Spinal cord (tissue), 10 donors: ENCODE data around the gene PXDC1. TPM values are rescaled to one million over a fixed set of nuclear protein-coding genes. Genes with fewer than 3 reads are reported as not detected.
"Not testable (repeated sequence)": the region's sequence is repeated elsewhere in the genome, so short reads cannot be mapped to it uniquely, and the experiment has no call there.

Source experiments
- DNase-seq, 6 donors: peaks; one replicate each; pipeline versions ENCODE4 v3.0.0 to v3.0.0-alpha.2; 2013 to 2015; ENCODE audit warnings: low spot score in 6 of 6, low read depth in 4 of 6
- H3K27ac ChIP-seq: one replicate; pipeline ENCODE4 v1.5.1; 2013; ENCODE audit warnings: low read depth, low read length, control low read depth
- H3K27me3 ChIP-seq: one replicate; pipeline ENCODE4 v1.6.1; 2013; ENCODE audit warnings: low read length; ENCODE audit not compliant: control insufficient read depth, insufficient read depth
- H3K36me3 ChIP-seq: one replicate; pipeline ENCODE4 v1.6.1; 2013; ENCODE audit warnings: low read length; ENCODE audit not compliant: control insufficient read depth, insufficient read depth
- H3K4me1 ChIP-seq: one replicate; pipeline ENCODE4 v1.6.1; 2013; ENCODE audit warnings: low read length; ENCODE audit not compliant: control insufficient read depth, insufficient read depth
- H3K4me3 ChIP-seq: one replicate; pipeline ENCODE4 v1.5.1; 2013; ENCODE audit warnings: low read depth, low read length, control low read depth
- H3K9me3 ChIP-seq: one replicate; pipeline ENCODE4 v1.6.1; 2013; ENCODE audit warnings: low read length; ENCODE audit not compliant: control insufficient read depth, insufficient read depth
- WGBS: methylation state at CpG from one replicate; pipeline ENCODE4 v1.1.5; 2013; ENCODE audit warnings: missing lambda C conversion rate; ENCODE audit not compliant: insufficient coverage; 5-methylcytosine and 5-hydroxymethylcytosine counted together
- polyA plus RNA-seq, 2 donors: library from polyadenylated mRNA; unstranded; fragments of 120-200 nt; gene quantifications; one replicate each; pipeline ENCODE4 v1.2.1, GENCODE V29; 2013; ENCODE audit not compliant: insufficient read length in 2 of 2
- small RNA-seq: library from RNA; depleted of rRNA; stranded (forward); fragments of <200 nt; gene quantifications from one replicate; pipeline ENCODE3, GENCODE V24; 2014; ENCODE audit warnings: low replicate concordance
- total RNA-seq, 2 donors: library from RNA; depleted of rRNA in 1 of 2; stranded (reverse); fragments of 120-200 nt in 1 of 2; fragments of >200 nt in 1 of 2; gene quantifications; one replicate each; pipeline versions ENCODE4 v1.2.3 to v1.2.4, GENCODE V29; 2013 to 2014
- donor health status: healthy.

Gene PXDC1
- total and polyA plus RNA-seq, 4 donors = 14.4 to 30.7 (median 22.6) TPM

GRCh38 chr6:3693831-3694230, 57.7 kb downstream of the PXDC1 start:
- peak in 1 of 6 donors; percentile 54 for DNase-seq
- Histone ChIP-seq H3K4me1 (no peaks in the 10 kb centered on the region), H3K36me3 (no peaks in the 10 kb centered on the region), H3K9me3 (no peaks in the 10 kb centered on the region), H3K4me3 (no peak overlapping the region), H3K27me3 (no peaks in the 10 kb centered on the region), H3K27ac (no peak overlapping the region)
- no CpG with 5 or more reads among the region's 2 CpGs for WGBS

GRCh38 chr6:3690506-3690905, 61.0 kb downstream of the PXDC1 start:
- Histone ChIP-seq H3K36me3 (no peaks in the 10 kb centered on the region), H3K27me3 (no peaks in the 10 kb centered on the region), H3K4me3 (no peak overlapping the region), H3K27ac (no peak overlapping the region), H3K4me1 (no peaks in the 10 kb centered on the region), H3K9me3 (no peaks in the 10 kb centered on the region)
- DNase-seq = no peak
- WGBS = no CpG with 5 or more reads among the region's 2 CpGs

GRCh38 chr6:3687847-3688246, 63.7 kb downstream of the PXDC1 start:
- Histone ChIP-seq H3K27me3 (no peaks in the 10 kb centered on the region), H3K9me3 (no peaks in the 10 kb centered on the region), H3K4me3 (no peak overlapping the region), H3K36me3 (no peaks in the 10 kb centered on the region), H3K27ac (no peak overlapping the region), H3K4me1 (no peaks in the 10 kb centered on the region)
- DNase-seq = peak in 5 of 6 donors; percentile 30 to 96 (median 62)
- 0% methylated on average over 1 of the region's 1 CpG for WGBS

GRCh38 chr6:3683331-3683730, 68.2 kb downstream of the PXDC1 start:
- Histone ChIP-seq H3K27me3 (no peaks in the 10 kb centered on the region), H3K9me3 (peaks cover 4% of the 10 kb centered on the region), H3K4me3 (no peak overlapping the region), H3K27ac (no peak overlapping the region), H3K4me1 (no peaks in the 10 kb centered on the region), H3K36me3 (no peaks in the 10 kb centered on the region)
- DNase-seq = no peak
- 69% methylated on average over 5 of the region's 6 CpGs for WGBS

GRCh38 chr6:3678946-3679345, 72.6 kb downstream of the PXDC1 start:
- H3K36me3 ChIP-seq = no peaks in the 10 kb centered on the region
- no peaks in the 10 kb centered on the region for H3K27me3 ChIP-seq
- no peaks in the 10 kb centered on the region for H3K4me1 ChIP-seq
- H3K27ac ChIP-seq = no peak overlapping the region
- 100% methylated on average over 1 of the region's 4 CpGs for WGBS
- no peak for DNase-seq
- no peak overlapping the region for H3K4me3 ChIP-seq
- peaks cover 4% of the 10 kb centered on the region for H3K9me3 ChIP-seq

- not testable (repeated sequence) for H3K9me3 ChIP-seq, H3K27me3 ChIP-seq, DNase-seq, H3K4me3 ChIP-seq, H3K36me3 ChIP-seq, H3K27ac ChIP-seq, H3K4me1 ChIP-seq
- 98% methylated on average over 9 of the region's 9 CpGs for WGBS
Observed at GRCh38 chr6:3677751-3678150, 73.8 kb downstream of the PXDC1 start.

- not testable (repeated sequence) for H3K27ac ChIP-seq, H3K27me3 ChIP-seq, H3K4me1 ChIP-seq, DNase-seq, H3K4me3 ChIP-seq, H3K9me3 ChIP-seq, H3K36me3 ChIP-seq
- 50% methylated on average over 1 of the region's 1 CpG for WGBS
Observed at GRCh38 chr6:3677351-3677750, 74.2 kb downstream of the PXDC1 start.

Small RNAs within 50 kb of the gene (small RNA-seq; reads per million reads assigned to genes)
- not detected for gene AL033523.1

Other genes with a start within 250 kb of the PXDC1 start
- 10 to 100 TPM; 10.1 to 10.4 TPM for gene FAM50B, start 97.7 kb upstream of the PXDC1 start, total RNA-seq
- 10 to 100 TPM; 20.9 to 21.4 TPM for gene FAM50B, start 97.7 kb upstream of the PXDC1 start, polyA plus RNA-seq